HEK293 (cell line): ENCODE measurements around the gene ZNF239.

Source experiments
- ZEB2 ChIP-seq: fragments of 450-650 bp; formaldehyde crosslinking; IDR thresholded peaks from 2 replicates; pipeline ENCODE4 v1.5.1; 2016; ENCODE audit warnings: missing biosample characterization, missing genetic modification characterization
- TF ChIP-seq, protein P1 (sequence below): fragments of 450-650 bp; formaldehyde crosslinking; IDR thresholded peaks from 2 replicates; pipeline ENCODE4 v1.5.1; 2017; ENCODE audit warnings: missing biosample characterization, missing genetic modification characterization

DNA sequence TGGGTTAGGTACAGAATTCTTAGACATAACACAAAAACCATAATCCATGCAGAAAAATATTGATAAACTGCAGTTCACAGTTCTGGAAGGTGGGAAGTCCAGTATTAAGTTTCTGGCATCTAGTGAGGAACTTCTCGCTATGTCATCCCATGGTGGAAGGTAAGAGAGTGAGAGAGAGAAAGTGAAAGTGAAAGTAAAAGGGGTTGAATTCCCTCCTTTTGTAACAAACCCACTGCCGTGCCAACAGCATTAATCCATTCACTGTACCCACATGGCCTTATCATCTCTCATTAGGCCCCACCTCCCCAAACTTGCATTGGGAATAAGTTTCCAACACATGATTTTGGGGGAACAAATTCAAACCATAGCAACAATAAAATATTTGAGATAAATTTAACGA, 48.9 kb upstream of the ZNF239 start:
- TF ChIP-seq ZEB2 (tag by site-specific recombination), result no peak
- TF ChIP-seq, protein P1, sequence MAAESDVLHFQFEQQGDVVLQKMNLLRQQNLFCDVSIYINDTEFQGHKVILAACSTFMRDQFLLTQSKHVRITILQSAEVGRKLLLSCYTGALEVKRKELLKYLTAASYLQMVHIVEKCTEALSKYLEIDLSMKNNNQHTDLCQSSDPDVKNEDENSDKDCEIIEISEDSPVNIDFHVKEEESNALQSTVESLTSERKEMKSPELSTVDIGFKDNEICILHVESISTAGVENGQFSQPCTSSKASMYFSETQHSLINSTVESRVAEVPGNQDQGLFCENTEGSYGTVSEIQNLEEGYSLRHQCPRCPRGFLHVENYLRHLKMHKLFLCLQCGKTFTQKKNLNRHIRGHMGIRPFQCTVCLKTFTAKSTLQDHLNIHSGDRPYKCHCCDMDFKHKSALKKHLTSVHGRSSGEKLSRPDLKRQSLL, result no peak
